Cardiac muscle cell (in vitro differentiated cells and primary cell): Measurements from ENCODE around the gene UXT. TPM values are rescaled to one million over a fixed set of nuclear protein-coding genes. Genes with fewer than 3 reads are reported as not detected.
"Not testable (repeated sequence)": the region's sequence is repeated elsewhere in the genome, so short reads cannot be mapped to it uniquely, and the experiment has no call there.

Experiments used
- DNase-seq, 2 donors: peaks; one replicate each; pipeline versions ENCODE4 v3.0.0 to v3.0.0-alpha.2; 2010 to 2017; ENCODE audit warnings: low read depth in 1 of 2, low spot score in 1 of 2
- H3K27ac ChIP-seq: fragments of 200-600 bp; sonication (generic); 2 replicates; pipeline ENCODE4 v1.5.1; 2016
- H3K27me3 ChIP-seq: fragments of 200-600 bp; sonication (generic); 2 replicates; pipeline ENCODE4 v1.6.0; 2016; ENCODE audit warnings: control low read depth
- H3K36me3 ChIP-seq: fragments of 200-600 bp; sonication (generic); 2 replicates; pipeline ENCODE4 v1.5.1; 2016; ENCODE audit warnings: control low read depth
- H3K4me1 ChIP-seq: fragments of 200-600 bp; sonication (generic); 2 replicates; pipeline ENCODE4 v1.8.1; 2017; ENCODE audit warnings: low read depth, mild to moderate bottlenecking, mixed run types
- H3K4me3 ChIP-seq: fragments of 200-600 bp; sonication (generic); 2 replicates; pipeline ENCODE4 v1.5.1; 2016; ENCODE audit warnings: mild to moderate bottlenecking
- H3K9me3 ChIP-seq: fragments of 200-600 bp; sonication (generic); 2 replicates; pipeline ENCODE4 v1.5.1; 2017; ENCODE audit warnings: low read depth, mild to moderate bottlenecking, control low read depth
- polyA plus RNA-seq: library from polyadenylated mRNA; unstranded; fragments of >200 nt; fragmentation: Nextera tagmentation; extraction: Ambion mirVana; gene quantifications from 2 replicates; pipeline ENCODE4 v1.2.1, GENCODE V29; 2016
- total RNA-seq: library from RNA; depleted of rRNA; stranded (reverse); fragments of >200 nt; gene quantifications from 2 replicates; pipeline ENCODE4 v1.2.3, GENCODE V29; 2016
- TF ChIP-seq, protein P1 (sequence below): IDR thresholded peaks from 2 replicates; pipeline ENCODE4 v1.5.1; 2012; ENCODE audit warnings: low read depth, mild to moderate bottlenecking, low read length

UXT gene
- total and polyA plus RNA-seq, 2 experiments from 2014 or later = 84.0 to 151 TPM

DNA sequence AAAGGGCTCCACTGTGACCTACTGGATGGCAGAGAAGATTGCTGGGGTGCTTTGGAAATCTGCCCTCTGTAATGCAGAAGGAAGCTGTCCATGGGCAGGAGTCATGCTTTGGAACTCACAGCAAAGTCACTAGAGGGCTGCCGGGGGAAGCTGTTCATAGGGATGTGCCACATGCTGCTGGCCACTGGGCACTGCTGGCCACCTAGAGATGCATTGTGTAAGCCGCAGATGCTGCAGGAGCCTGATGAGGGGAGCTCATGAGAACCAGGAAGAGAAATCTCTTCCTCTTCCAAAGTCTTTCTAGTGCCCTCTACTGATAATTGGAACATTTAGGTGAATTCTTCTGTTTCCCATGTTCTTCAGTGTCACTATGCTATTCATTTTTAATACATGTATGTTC is 31.2 kb upstream of the UXT start:
- no peak overlapping the region for H3K4me3 ChIP-seq
- no peaks in the 10 kb centered on the region for H3K4me1 ChIP-seq
- H3K27me3 ChIP-seq = no peaks in the 10 kb centered on the region
- TF ChIP-seq, protein P1, sequence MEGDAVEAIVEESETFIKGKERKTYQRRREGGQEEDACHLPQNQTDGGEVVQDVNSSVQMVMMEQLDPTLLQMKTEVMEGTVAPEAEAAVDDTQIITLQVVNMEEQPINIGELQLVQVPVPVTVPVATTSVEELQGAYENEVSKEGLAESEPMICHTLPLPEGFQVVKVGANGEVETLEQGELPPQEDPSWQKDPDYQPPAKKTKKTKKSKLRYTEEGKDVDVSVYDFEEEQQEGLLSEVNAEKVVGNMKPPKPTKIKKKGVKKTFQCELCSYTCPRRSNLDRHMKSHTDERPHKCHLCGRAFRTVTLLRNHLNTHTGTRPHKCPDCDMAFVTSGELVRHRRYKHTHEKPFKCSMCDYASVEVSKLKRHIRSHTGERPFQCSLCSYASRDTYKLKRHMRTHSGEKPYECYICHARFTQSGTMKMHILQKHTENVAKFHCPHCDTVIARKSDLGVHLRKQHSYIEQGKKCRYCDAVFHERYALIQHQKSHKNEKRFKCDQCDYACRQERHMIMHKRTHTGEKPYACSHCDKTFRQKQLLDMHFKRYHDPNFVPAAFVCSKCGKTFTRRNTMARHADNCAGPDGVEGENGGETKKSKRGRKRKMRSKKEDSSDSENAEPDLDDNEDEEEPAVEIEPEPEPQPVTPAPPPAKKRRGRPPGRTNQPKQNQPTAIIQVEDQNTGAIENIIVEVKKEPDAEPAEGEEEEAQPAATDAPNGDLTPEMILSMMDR = no peak
- H3K27ac ChIP-seq = no peak overlapping the region
- H3K36me3 ChIP-seq = no peaks in the 10 kb centered on the region
- DNase-seq = peak in 1 of 2 donors; percentile 7
- no peaks in the 10 kb centered on the region for H3K9me3 ChIP-seq

GRCh38 chrX:47687263-47687662 is 28.3 kb upstream of the UXT start:
- no peak overlapping the region for H3K4me3 ChIP-seq

DNA sequence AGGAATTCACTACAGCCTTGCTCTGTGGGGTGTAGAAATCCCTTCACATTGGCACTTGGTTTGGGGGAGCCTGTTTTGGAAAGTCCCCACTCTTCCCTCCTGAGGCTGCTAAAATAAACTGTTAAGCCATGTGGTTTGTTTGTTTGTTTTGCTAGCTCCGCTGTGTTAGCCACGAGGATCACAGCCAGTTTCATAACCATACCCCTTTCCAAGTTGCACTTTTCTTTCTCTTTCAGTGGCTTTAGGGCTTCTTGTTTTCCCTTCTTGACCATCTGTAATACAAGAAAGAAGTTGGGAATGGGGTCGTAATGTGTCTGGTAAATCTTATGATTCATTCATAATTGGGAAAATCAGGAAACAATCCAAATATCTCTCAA is 24.8 kb upstream of the UXT start:
- TF ChIP-seq, protein P1 = no peak
- DNase-seq = no peak
- Histone ChIP-seq H3K4me1 (no peaks in the 10 kb centered on the region), H3K27me3 (no peaks in the 10 kb centered on the region), H3K27ac (no peak overlapping the region), H3K36me3 (no peaks in the 10 kb centered on the region), H3K9me3 (no peaks in the 10 kb centered on the region), H3K4me3 (no peak overlapping the region)

More at GRCh38 chrX:47687263-47687662, 28.3 kb upstream of the UXT start:
- H3K27me3 ChIP-seq = no peaks in the 10 kb centered on the region
- TF ChIP-seq, protein P1 = no peak
- no peaks in the 10 kb centered on the region for H3K36me3 ChIP-seq
- no peaks in the 10 kb centered on the region for H3K9me3 ChIP-seq
- no peaks in the 10 kb centered on the region for H3K4me1 ChIP-seq
- no peak for DNase-seq
- no peak overlapping the region for H3K27ac ChIP-seq

GRCh38 chrX:47683184-47683828 is 24.3 kb upstream of the UXT start:
- Histone ChIP-seq H3K4me3 (no peak overlapping the region), H3K27ac (no peak overlapping the region), H3K36me3 (no peaks in the 10 kb centered on the region), H3K27me3 (no peaks in the 10 kb centered on the region), H3K9me3 (no peaks in the 10 kb centered on the region), H3K4me1 (no peaks in the 10 kb centered on the region)
- TF ChIP-seq, protein P1 = no peak
- no peak for DNase-seq

DNA sequence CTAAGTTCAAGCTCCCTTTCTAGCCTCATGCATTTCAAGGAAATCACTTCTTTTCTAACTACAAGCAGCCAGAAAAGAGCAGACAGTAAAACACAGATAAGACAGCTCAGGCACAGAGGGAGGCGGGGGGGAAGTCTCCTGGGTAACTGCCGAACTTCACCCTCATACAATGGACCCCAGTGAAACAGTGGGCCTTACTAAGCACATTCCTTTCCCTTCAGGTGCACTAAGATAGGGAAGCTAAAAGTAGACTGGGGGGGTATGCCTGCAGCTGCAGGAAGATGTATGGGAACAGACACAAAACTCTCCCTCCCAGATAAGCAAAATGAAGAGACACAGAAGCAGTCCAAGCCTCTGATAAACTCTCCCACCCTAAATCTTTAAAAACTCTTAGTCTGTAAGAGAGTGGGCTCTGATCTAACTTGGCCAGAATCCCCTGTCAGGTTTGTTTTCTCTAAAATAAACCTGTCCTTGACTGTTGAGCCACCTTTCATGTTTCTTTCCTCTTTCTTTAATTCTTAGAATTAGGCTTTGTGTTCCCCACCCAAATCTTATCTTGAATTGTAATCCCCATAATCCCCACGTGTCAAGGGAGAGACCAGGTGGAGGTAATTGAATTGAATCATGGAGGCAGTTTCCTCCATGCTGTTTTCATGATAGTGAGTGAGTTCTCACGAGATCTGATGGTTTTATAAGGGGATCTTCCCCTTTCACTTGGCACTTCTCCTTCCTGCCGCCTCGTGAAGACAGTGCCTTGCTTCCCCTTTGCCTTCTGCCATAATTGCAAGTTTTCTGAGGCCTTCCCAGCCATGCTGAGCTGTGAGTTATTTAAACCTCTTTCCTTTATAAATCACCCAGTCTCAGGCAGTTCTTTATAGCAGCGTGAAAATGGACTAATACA is 17.2 kb upstream of the UXT start:
- not testable (repeated sequence) for H3K4me3 ChIP-seq, DNase-seq, H3K36me3 ChIP-seq, H3K27me3 ChIP-seq, H3K4me1 ChIP-seq, H3K27ac ChIP-seq, H3K9me3 ChIP-seq

GRCh38 chrX:47674776-47675175 is 15.8 kb upstream of the UXT start:
- no peaks in the 10 kb centered on the region for H3K36me3 ChIP-seq
- H3K4me3 ChIP-seq = no peak overlapping the region
- H3K27me3 ChIP-seq = no peaks in the 10 kb centered on the region
- H3K4me1 ChIP-seq = no peaks in the 10 kb centered on the region
- H3K27ac ChIP-seq = no peak overlapping the region
- no peaks in the 10 kb centered on the region for H3K9me3 ChIP-seq
- TF ChIP-seq, protein P1 = no peak
- no peak for DNase-seq

GRCh38 chrX:47665797-47666196 is 6.8 kb upstream of the UXT start:
- H3K9me3 ChIP-seq, H3K4me1 ChIP-seq, H3K27ac ChIP-seq: not testable (repeated sequence)

More at GRCh38 chrX:47665797-47666196, 6.8 kb upstream of the UXT start:
- not testable (repeated sequence) for H3K36me3 ChIP-seq, H3K4me3 ChIP-seq, DNase-seq, H3K27me3 ChIP-seq
